ENCODE data around the gene DNAJC3. TPM values are rescaled to one million over a fixed set of nuclear protein-coding genes. Genes with fewer than 3 reads are reported as not detected.

Gene DNAJC3
- total and polyA plus RNA-seq, 2 of the 8 experiments (the other 6 are each of a cell fraction or from before 2014, with no cell fraction given) = 4.3 to 24.1 TPM

- Histone ChIP-seq H2BK5ac (ENCODE audit: low read depth, low read length) (no peak overlapping the region; the same call in 1 of the 2 replicates), H3K18ac (ENCODE audit: extremely low read depth, low read length) (peak overlapping the region; percentile 76), H2BK20ac (ENCODE audit: low read length) (no peak overlapping the region), H4K8ac (ENCODE audit: extremely low read depth, insufficient read depth, low read length) (peak overlapping the region; percentile 94), H3K27me3 (replicated peaks in 1 of 4; ENCODE audit: control insufficient read depth in 3 of 4, extremely low read depth in 1 of 4, insufficient read depth in 3 of 4, low read length in 3 of 4) (no peaks in the 10 kb centered on the region; a peak in 1 of 7 replicates), H3K23me2 (ENCODE audit: low read depth, low read length) (peaks cover 9% of the 10 kb centered on the region), H3K4me1 (replicated peaks in 1 of 4; ENCODE audit: control insufficient read depth in 3 of 4, insufficient read depth in 4 of 4, low read length in 3 of 4) (peaks cover 3 to 17% (median 7%) of the 10 kb centered on the region in 4 experiments; a peak in 6 of 7 replicates), H3K79me1 (ENCODE audit: low read depth, low read length) (0 out of 2 replicates have a peak, but pooled peaks cover 2% of the 10 kb centered on the region), H2BK15ac (ENCODE audit: low read length) (peak overlapping the region; percentile 26; the same call in 1 of the 2 replicates), H4K5ac (ENCODE audit: insufficient read length, low read depth, low read length) (peak overlapping the region; percentile 38), H3K4me2 (ENCODE audit: insufficient read depth in 1 of 2, low read depth in 2 of 2, low read length in 2 of 2) (peak overlapping the region; percentile 72 to 94), H2AK5ac (ENCODE audit: low read depth, low read length) (no peak overlapping the region), H3K4ac (replicated peaks; ENCODE audit: insufficient read length, low read depth, low read length) (no peak overlapping the region), H3K79me2 (ENCODE audit: control insufficient read depth in 1 of 2, insufficient read depth in 2 of 2, low read length in 2 of 2) (no peaks in the 10 kb centered on the region), H3K9me3 (ENCODE audit: insufficient read depth in 2 of 2, low read depth in 1 of 2, low read length in 1 of 2) (no peaks in the 10 kb centered on the region), H3K27ac (ENCODE audit: low read depth, low read length) (no peak overlapping the region), H3K14ac (ENCODE audit: insufficient read length) (no peak overlapping the region), H3K9ac (replicated peaks in 1 of 4; ENCODE audit: extremely low read depth in 1 of 4, low read depth in 3 of 4, low read length in 3 of 4) (peak overlapping the region; percentile 36 to 88 (median 64)), H4K91ac (replicated peaks; ENCODE audit: insufficient read length, low read length) (no peak overlapping the region), H4K20me1 (replicated peaks in 1 of 2; ENCODE audit: control insufficient read depth in 1 of 2, insufficient read depth in 2 of 2, low read length in 2 of 2) (peaks cover 2 to 3% of the 10 kb centered on the region in 2 experiments), H2BK120ac (replicated peaks; ENCODE audit: low read depth, low read length) (no peak overlapping the region), H3K23ac (ENCODE audit: insufficient read length) (no peak overlapping the region), H3K36me3 (ENCODE audit: control insufficient read depth in 2 of 4, insufficient read depth in 4 of 4, low read length in 3 of 4) (peaks cover 0 to 11% (median under 1%) of the 10 kb centered on the region in 4 experiments; a peak in 2 of 8 replicates), H3K56ac (replicated peaks; ENCODE audit: insufficient read length, low read depth, low read length) (peak overlapping the region; percentile 52), H2BK12ac (ENCODE audit: low read depth, low read length) (0 out of 2 replicates have a peak overlapping the region, but pooled peaks have one; percentile 32), H2AFZ (ENCODE audit: low read length) (no peak overlapping the region; the same call in 1 of the 2 replicates), H3K4me3 (ENCODE audit: extremely low read depth in 1 of 4, insufficient read depth in 2 of 4, low read depth in 3 of 4, low read length in 4 of 4) (peak overlapping the region; percentile 51 to 84 (median 67))
- DNase-seq (ENCODE audit: low read depth in 1 of 2, low spot score in 2 of 2) (peak in 1 of 2 experiments; percentile 88), FAIRE-seq (no peak)
- POLR2A ChIA-PET (ENCODE audit: partially characterized antibody) = interaction anchor here (0.6 to 1.7 kb wide), 10 partner anchors 9 to 190 kb away, joined by 3 to 8 read pairs (median 3); partner anchors contain the start of gene DNAJC3
- WGBS, 2 experiments (ENCODE audit: extremely low coverage in 1 of 2, insufficient coverage in 1 of 2, insufficient read length in 1 of 2, insufficient replicate concordance in 2 of 2, low coverage in 1 of 2, low lambda C conversion rate in 2 of 2, missing lambda C conversion rate in 1 of 2) = 2% methylated on average over 24 of the region's 62 CpGs; no CpG with 5 or more reads in 1 of the 2 experiments
- CTCF ChIA-PET (ENCODE audit: partially characterized antibody) = interaction anchor here (1.1 to 1.6 kb wide), 7 partner anchors 17 to 190 kb away, joined by 3 to 9 read pairs (median 5); no protein-coding TSS in a partner anchor
- TF ChIP-seq E2F6 (IDR thresholded peaks at IDR 0.05) = peak; percentile 77
- no peak for TF ChIP-seq CBX5 (IDR thresholded peaks at IDR 0.05; ENCODE audit: low read depth, low read length)
- TF ChIP-seq MAFK (IDR thresholded peaks at IDR 0.05; ENCODE audit: low read depth, low read length) = no peak
- peak; percentile 80; the same call in 1 of the 2 replicates for TF ChIP-seq RBBP5 (IDR thresholded peaks at IDR 0.05; ENCODE audit: borderline replicate concordance, low read depth, low read length)
- TF ChIP-seq HDAC2 (IDR thresholded peaks at IDR 0.05; ENCODE audit: borderline replicate concordance in 1 of 2, low read depth in 2 of 2, low read length in 2 of 2) = peak in 1 of 2 experiments; percentile 28; a peak in 1 of 4 replicates
- TF ChIP-seq MAX (IDR thresholded peaks at IDR 0.05) = peak; percentile 79
- TF ChIP-seq PHF8 (conservative IDR thresholded peaks at IDR 0.05; ENCODE audit: low read depth, low read length) = peak; percentile 54
- no peak for TF ChIP-seq BACH1 (IDR thresholded peaks at IDR 0.05; ENCODE audit: low read length)
- TF ChIP-seq POLR2AphosphoS5 (IDR thresholded peaks at IDR 0.05; ENCODE audit: low read depth, low read length) = peak; percentile 35; the same call in 1 of the 2 replicates
These were observed 32.9 kb upstream of the DNAJC3 start for GRCh38 chr13:95643936-95644598.
